GM10847 (cell line): ENCODE measurements around the gene SRSF10.

Source experiments
- POLR2A ChIP-seq: IDR thresholded peaks from 2 replicates; pipeline ENCODE4 v1.6.1; 2011; ENCODE audit not compliant: insufficient read length; ENCODE audit errors: extremely low read depth

Gene SRSF10

DNA sequence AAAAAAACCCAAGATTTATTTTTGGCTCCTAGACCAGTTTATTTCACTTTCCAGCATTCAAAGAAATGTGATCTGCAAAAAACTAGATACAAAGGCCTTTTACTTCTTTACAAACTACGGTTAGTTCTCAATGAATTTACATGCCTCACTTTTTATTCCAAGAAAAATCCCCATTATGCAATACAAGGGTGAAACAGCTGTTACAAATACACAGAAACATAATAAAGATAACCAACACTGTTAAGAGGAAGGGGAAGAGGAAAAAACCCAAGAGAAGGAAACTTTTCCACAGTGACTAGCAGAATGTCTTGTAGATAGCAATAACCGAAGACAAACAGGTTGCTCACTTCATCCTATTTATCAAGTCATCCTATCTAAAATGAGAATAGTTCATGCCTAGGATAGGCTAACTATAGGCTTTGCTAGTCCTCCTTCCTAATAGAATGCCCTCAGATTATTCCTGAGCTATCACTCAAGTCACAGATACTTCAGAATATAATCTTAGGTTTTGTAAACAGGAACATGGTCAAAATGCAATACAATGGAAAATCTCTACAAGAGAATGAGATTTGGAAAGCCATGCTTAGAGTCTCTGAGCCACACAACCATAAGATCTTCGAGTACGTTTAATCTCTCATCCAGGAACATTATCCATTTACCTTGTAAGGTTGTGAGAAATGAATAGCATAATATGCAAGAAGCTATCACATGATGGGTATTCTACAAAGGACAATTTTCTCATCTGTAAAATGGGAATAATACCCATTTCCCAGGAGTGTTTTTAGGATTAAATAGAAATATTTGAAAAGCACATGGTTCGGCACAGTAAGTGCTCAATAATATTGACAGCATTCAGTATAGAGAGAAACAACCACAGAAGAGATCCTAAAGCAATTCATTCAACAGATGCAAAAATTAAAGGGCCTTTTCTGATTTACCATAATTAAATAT is 15.1 kb downstream of the SRSF10 start:
- TF ChIP-seq POLR2A: no peak

DNA sequence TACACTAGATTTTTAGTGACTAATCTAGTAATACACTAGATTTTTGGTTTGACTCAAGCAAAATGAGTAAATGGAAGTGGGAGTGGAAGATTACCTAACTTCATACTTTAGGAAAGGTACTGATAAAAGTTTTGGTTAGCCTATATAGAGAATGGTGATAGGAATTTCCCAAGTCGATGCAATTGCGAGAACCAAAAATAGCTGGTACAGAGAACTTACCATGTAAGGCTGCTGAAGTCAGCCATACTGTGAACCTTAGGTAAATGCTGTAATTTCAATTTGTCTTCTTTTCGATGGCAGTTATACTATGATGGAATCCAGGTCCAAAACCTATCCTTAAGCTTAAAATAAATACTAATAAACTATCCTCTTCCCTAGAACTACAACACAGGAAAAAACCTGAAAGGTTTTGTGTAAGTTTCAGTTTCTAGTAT is 15.9 kb downstream of the SRSF10 start:
- no peak for TF ChIP-seq POLR2A

DNA sequence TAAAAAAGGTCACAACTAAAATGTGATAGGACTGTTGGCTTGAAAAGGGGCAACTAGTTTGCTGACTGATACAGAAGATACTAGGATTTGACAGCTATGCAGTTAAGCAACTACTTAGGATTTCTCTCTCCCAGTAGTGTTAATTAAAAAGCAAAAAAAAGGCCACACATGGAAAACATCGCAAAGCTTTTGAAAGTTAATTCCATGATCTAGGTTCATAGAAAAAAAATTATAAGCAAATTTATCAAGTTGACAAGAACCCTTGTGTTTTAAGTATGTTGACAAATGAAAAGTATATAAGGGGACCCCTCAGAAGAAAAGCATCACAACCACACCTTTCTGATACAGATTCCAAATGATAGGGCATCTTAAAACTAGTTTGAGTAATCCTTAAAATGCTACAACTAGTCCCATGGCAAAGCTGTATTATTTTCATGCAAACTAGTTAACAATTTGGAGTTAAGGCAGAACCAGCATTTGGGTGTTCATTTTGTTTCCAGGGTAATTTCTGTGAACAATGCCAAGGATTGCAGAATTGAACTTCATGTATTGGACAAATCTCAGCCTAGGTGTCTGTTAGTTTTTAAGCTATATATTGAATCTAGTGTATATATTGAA is 16.4 kb downstream of the SRSF10 start:
- TF ChIP-seq POLR2A: no peak

DNA sequence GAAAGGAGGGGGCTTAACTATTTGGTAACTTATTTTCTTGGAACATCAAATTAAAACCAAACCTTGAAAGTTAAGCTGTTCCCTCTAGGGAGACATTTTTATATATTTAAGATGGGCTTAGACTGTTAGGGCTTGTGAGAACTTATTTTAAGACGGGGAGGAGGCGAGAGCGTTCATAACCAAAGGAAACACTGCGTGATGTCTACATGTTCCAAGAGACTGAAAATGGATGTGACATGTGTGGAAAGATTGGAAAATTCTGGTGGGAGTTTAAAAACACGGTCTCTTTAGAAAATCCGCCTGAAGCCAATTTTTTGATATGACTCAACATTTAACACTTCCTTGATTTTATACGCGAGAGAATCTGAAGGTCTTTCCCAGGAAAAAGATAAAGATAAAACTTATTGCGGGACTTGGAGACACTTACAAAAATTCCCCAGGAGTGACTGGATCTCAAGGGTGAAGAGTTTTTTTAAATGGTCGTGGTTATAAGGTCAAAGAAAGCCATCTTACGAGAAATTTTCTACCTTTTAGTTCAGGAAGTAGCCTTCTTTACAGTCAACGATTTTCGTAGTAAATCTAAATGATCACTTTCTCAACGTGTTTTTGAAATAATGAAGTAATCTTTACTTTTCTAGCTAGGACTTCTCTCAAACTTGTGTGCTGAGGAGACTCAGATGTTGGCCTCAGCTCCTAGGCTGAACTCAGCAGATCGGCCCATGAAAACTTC is 19.7 kb downstream of the SRSF10 start:
- TF ChIP-seq POLR2A: no peak

DNA sequence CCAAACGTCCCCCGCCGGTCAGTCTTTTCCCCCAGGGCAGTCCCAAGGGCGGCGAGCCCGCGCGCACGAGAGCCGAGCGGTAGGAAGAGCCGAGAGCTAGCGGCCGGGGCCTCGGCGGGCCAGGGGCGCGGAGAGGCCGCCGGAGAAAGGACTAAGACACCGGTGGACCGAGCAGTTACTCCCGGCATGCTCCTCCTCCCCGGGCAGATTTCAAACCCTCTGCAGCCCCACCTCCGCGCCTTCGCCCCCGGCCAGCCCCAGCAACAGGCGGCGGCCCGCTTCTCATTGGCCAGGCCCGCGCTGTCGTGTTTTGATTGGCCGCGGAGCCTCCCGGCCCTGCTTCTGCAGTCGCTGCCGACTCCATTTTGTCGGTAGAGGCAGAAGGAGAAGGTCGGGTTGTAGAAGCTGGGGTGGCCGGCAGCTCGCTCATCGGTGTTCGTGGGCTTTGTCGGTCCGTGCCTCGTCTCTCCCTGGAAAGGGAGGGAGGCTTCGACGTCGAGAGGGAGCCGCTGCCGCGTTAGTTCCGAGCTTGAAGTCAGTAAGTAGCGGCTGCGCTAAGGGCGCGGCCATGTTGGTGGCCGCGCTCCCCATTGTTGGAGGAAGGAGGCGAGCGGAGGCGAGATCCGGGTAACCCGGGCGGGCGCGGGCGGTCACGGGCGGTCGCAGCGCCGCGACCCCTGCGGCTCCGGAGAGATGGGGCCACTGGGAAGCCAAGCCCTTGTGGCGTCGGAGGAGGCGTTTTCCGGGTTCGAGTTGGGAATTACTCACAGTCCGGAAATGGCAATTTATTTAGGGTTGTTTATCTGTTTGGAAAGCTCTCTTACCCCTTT is 20.5 kb downstream of the SRSF10 start, which contains the start of gene PNRC2:
PNRC2 (plus strand) TSS at position 368 of the 830 bp plus-strand sequence. CDS start 1,630 bp downstream, outside the sequence.
- peak; percentile 83 for TF ChIP-seq POLR2A

DNA sequence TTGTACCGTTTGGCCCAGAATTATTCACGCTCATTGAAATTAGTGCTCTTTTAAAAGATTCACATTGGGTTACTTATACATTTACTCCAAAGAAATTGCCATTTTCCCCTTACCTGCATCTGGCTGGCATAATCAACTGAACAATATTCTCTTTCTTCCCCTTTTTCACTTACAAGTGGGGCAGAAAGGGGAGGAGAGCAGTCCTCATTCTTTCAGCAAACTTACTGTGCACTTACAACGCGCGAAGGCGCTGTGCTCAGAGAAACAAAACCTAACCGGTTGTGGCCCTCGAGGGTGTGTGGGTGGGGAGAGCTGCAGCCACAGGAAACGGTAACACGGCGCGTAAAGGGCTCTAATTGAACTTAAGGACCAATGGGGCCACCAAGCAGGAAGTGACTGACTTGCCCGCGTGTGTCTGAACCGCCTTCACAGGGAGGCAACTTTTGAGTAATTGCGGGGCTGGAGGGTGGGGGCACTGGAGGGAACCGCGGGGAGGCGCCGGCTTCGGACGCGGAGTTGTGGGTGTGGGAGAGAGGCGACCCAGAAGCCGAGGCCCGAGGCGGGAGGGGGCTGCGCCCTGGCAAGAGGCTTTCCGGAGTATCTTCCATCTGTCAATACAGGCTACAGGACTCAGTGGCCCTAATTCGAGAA is 21.2 kb downstream of the SRSF10 start:
- TF ChIP-seq POLR2A: peak; percentile 76

DNA sequence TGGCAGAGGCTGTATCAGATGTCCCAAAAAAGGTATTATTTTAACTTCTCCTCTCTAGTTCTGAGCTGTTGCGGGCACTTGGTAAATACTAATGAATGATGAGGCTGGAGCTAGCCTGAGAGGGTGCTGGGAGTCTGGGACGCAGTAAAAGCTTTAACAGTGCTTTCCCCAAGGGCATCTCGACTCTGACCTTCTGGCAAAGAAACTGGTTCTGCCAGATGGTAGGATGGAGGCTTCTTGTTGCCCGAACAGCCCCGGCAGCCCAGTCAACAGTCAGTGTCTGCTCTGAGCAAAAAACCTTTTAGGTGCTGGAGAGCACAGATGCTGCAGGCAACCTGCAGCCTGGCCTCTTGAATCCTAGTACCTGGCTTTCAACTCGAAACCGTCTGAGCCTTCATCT is 23.0 kb downstream of the SRSF10 start:
- no peak for TF ChIP-seq POLR2A

DNA sequence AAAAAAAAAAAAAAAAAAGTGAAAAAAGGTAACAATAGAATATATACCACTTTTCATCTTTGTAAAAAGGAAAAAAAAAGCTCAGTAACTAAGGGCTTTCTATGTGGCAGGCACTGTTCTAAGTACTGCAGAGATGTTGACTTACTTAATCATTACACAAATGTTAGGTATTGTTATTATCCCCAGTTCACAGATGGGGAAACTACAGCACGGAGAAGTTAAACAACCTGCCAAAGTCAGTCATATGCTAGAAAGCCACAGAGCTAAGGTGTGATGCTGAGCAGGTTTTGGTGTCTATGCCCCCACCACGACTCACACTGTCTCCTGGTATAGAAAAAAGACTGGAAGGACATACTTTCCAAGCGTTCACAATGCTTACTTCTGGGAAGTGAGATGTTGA is 27.1 kb downstream of the SRSF10 start:
- no peak for TF ChIP-seq POLR2A

DNA sequence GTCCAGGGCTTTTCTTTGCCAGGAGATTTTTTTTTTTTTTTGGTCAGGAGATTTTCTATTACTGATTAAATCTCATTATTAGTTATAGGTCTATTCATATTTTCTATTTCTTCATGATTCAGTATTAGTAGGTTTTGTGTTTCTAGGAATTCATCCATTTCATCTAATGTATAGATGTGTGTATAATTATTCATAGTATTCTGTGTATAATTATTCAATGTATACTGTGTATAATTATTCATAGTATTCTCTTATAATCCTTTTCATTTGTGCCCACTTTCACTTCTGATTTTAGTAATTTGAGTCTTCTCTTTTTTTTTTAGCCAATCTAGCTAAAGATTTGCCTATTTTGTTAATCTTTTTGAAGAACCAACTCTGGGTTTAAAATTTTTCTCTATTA is 32.8 kb downstream of the SRSF10 start:
- no peak for TF ChIP-seq POLR2A

DNA sequence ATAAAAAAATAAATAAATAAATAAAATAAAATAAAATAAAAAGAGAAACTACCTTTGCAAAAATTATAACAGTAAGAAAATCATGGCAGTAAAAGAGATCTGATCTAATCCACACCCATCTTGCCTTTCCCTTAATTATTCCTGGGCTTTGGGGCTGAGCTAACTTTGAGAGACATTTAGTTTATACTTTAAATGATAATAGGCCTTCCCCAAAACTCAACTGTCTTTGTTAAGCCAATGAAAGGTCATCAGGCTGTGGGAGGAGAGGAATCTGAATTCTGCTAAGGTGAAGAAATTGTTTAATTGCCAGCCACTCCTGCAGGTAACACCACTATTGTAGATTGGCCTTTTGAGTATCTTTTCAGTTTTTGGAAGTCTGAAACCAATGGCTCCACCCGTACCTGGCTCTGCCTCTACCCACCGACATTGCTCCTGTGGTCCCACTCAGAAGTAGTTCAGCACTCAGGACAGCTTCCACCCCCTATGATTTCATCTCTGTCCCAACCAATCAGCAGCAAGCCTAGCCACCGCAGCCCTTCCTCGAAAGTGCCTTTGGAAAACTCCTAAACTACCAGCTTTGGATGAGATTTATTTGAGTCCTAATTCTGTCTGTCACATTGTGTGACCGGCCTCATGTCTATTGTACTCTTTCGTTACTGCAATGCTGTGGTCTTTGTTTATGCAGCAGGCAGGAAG is 43.5 kb downstream of the SRSF10 start:
- TF ChIP-seq POLR2A: no peak

DNA sequence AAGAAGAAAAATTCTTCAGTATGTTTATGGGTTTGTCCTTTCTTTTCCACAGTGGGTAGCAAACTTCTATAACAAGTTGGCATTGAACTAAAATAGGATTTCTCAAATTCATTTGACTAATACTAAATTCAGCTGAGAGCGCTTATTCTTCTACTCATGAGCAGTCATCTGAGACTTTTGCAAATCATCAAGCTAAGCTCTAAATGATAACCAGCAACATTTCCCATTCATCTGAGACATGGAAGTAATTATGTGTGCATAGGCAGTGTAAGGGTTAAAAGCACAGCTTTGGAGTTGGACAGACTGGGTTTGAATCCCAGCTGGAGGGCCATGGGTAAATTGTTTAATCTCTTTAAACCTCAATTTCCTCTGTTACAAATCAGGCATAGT is 48.6 kb downstream of the SRSF10 start:
- no peak for TF ChIP-seq POLR2A

DNA sequence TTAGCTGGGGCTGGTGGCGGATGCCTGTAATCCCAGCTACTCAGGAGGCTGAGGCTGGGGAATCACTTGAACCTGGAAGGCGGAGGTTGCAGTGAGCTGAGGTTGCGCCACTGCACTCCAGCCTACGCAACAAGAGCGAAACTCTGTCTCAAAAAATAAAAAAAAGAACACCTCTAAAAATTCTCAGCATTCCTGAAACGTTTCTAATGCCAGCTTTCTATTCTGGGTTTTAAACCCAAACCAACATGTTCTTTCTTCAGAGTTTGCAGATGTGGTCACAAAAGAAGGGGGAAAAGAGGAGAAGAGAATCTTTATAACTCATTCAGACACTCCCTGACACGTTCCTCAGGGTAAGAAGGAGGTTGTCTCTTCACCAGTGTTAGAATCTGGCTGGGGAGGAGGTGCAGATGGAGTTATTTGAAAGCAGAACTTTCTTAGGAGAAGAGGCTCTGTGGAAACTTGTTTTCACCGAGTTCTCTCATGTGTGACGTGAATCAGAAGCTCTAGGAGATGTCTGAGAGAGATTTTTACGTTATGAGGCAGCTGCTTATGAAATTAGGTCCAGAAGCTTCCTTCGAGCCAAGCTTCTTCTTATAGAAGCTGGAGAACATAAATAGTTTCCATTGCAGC is 49.2 kb downstream of the SRSF10 start:
- TF ChIP-seq POLR2A: no peak

DNA sequence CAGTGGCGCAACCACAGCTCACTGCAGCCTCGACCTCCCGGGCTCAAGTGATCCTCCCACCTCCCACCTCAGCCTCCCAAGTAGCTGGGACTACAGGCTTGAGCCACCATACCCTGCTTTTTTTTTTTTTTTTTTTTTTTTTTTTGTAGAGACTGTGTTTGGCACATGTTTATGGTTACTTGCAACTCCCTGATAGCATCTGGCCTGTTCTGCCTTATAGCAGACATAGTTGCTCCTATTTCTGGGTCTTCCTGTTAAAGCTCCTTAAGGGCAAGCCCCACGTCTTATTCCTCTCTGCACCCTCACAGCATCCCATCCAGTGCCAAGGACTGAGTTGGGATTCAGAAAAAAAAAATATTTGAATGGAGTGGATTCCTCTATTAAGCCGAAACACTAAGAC is 49.9 kb downstream of the SRSF10 start:
- TF ChIP-seq POLR2A: no peak
